LNCAP (cell line): ENCODE results near the gene CHMP1A.

ENCODE experiments used
- CTCF ChIP-seq: fragments of 450-650 bp; IDR thresholded peaks from 2 replicates; pipeline ENCODE4 v1.5.1; 2017; ENCODE audit warnings: mild to moderate bottlenecking

Gene CHMP1A

GRCh38 chr16:89624777-89625761 lies 32.4 kb downstream of the CHMP1A start:
- TF ChIP-seq CTCF: no peak

DNA sequence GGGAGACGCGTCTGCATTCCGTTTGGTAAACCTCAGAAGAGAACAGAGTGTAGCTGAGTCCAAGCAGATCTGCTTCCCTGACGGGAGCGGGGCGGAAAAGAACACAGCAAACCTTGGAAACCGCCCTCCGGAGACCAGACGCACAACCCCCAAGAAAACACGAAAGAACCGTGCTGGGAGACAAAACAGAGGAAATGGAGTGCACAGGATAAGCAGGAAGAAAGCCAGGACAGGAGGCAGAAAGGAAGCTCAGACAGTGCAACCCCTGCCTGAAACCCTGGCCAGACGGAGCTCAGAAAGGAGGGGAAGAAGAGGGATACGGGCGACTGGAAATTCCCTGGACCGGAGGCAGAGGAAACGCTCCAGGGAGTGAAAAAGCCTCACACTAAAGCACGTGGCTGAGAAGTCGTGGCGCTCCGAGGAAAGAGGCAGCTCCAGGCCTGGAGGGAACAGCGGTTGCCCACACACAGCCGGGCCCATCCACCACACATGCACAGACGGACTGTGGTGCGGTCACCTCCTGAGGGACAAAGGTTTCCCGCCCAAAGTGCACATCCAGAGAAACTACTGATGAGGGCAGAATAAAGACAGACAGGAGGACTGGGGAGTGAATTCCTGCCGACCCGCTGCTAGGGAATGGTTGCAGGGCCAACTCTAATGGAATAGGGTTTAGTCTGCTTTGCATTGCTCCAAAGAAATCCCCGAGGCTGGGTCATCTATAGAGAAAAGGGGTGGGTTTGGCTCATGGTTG lies 33.8 kb downstream of the CHMP1A start:
- no peak for TF ChIP-seq CTCF

DNA sequence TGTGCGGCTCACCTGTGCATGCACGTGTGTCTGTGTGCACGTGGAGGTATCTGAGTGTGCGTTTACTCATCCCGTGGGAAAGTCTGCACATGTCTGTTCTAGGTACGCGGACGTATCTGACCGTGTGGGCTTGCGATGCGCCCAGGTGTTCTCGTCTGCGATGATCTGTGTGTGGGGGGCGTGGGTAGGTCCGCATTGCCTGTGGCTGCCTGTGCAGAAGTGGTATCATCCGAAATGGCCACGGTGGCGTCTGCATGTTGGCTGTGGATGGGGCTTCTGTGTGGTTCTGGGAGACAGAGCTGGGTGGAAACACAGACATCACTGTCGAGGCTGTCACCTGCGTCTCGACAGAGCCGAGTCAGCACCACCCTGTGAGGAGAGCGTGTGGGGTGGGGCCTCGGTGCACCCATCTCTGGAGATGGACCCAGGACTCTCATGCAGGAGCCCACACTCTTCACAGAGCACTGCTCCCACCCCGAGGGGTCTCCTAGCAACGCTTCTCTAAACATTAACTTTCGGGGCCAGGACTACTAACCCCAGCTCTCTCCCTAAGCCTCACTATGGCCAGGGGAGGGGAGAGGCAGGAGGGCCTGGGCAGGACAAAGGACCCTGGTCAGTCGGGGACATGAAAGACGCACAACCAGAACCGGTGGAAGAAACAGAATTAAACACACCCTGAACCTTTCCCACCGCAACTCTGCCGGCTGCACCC lies 35.7 kb downstream of the CHMP1A start:
- TF ChIP-seq CTCF: no peak

- no peak for TF ChIP-seq CTCF
Observed at GRCh38 chr16:89621136-89621697, 36.3 kb downstream of the CHMP1A start.

- no peak for TF ChIP-seq CTCF
Observed at GRCh38 chr16:89620406-89620841, 37.1 kb downstream of the CHMP1A start.

- no peak for TF ChIP-seq CTCF
Observed at GRCh38 chr16:89619840-89620239, 37.7 kb downstream of the CHMP1A start.
